Lung (tissue), 12 donors: ENCODE results near the gene SUPT3H. TPM values are rescaled to one million over a fixed set of nuclear protein-coding genes. Genes with fewer than 3 reads are reported as not detected.

Experiments
- ATAC-seq: fragments of 200-7000 bp; cut with Tn5 transposase; one replicate; pipeline ENCODE4 v1.9.1; 2020; ENCODE audit warnings: moderate number of reproducible peaks; ENCODE audit not compliant: insufficient read depth, low FRiP score
- DNase-seq, 3 donors: peaks; one replicate each; pipeline ENCODE4 v3.0.0-alpha.2; 2013 to 2017
- H3K27ac ChIP-seq, 2 donors: one replicate each; pipeline ENCODE4 v1.5.1; 2013; ENCODE audit warnings: mild to moderate bottlenecking in 2 of 2, moderate library complexity in 2 of 2, control low read depth in 1 of 2, inconsistent platforms in 1 of 2, low read depth in 1 of 2, low read length in 1 of 2
- H3K27me3 ChIP-seq, 3 donors: one replicate each; pipeline ENCODE4 v1.5.1; 2013; ENCODE audit warnings: low read length in 2 of 3; ENCODE audit not compliant: control insufficient read depth in 3 of 3, insufficient read depth in 3 of 3
- H3K36me3 ChIP-seq, 4 donors: one replicate each; pipeline ENCODE4 v1.5.1; 2013; ENCODE audit warnings: low read length in 4 of 4, mild to moderate bottlenecking in 1 of 4, moderate library complexity in 1 of 4; ENCODE audit not compliant: control insufficient read depth in 4 of 4, insufficient read depth in 4 of 4
- H3K4me1 ChIP-seq, 5 donors: one replicate each; pipeline ENCODE4 v1.5.1; 2013; ENCODE audit warnings: low read length in 5 of 5, mild to moderate bottlenecking in 2 of 5, moderate library complexity in 1 of 5; ENCODE audit not compliant: control insufficient read depth in 5 of 5, insufficient read depth in 5 of 5
- H3K4me3 ChIP-seq: one replicate; pipeline ENCODE4 v1.5.1; 2013; ENCODE audit warnings: mild to moderate bottlenecking, control low read depth, moderate library complexity
- H3K9ac ChIP-seq, 2 donors: one replicate each; pipeline ENCODE4 v1.5.1; 2013; ENCODE audit warnings: low read length in 2 of 2, control low read depth in 1 of 2; ENCODE audit not compliant: insufficient read depth in 1 of 2
- H3K9me3 ChIP-seq, 4 donors: one replicate each; pipeline ENCODE4 v1.5.1; 2013; ENCODE audit warnings: low read length in 3 of 4, mild to moderate bottlenecking in 1 of 4, moderate library complexity in 1 of 4; ENCODE audit not compliant: control insufficient read depth in 4 of 4, insufficient read depth in 3 of 4
- CTCF ChIP-seq: IDR thresholded peaks from 2 replicates; pipeline ENCODE4 v1.5.1; 2012; ENCODE audit warnings: mild to moderate bottlenecking; ENCODE audit errors: control extremely low read depth, extremely low read depth
- WGBS, 2 donors: extraction: QIAGEN DNeasy Blood & Tissue Kit; methylation state at CpG; one replicate each; pipeline ENCODE4 v1.1.7; 2013; 5-methylcytosine and 5-hydroxymethylcytosine counted together
- polyA plus RNA-seq, 2 donors: library from polyadenylated mRNA; stranded (reverse); fragments of 200-250 nt; gene quantifications; one replicate each; pipeline ENCODE4 v1.2.1, GENCODE V29; 2013
- total RNA-seq, 2 donors: library from RNA; depleted of rRNA in 1 of 2; stranded (reverse); fragments of >200 nt in 1 of 2; gene quantifications; one replicate each; pipeline ENCODE4 v1.2.1, GENCODE V29; 2014 to 2021
- donor health status: control.
- donor health status: control.
- donor health status: Bipolar disorder and iron deficiency.
- donor health status: healthy.
- donor health status: DM: yes; HTN: yes; CAD: no.

The SUPT3H gene
- total and polyA plus RNA-seq, 4 donors: 5.2 to 17.4 (median 8.2) TPM

- Histone ChIP-seq H3K4me1 (peaks cover 0 to 16% (median 1%) of the 10 kb centered on the region in 5 donors), H3K4me3 (no peak overlapping the region), H3K9me3 (no peaks in the 10 kb centered on the region), H3K36me3 (no peaks in the 10 kb centered on the region), H3K27ac (no peak overlapping the region), H3K27me3 (no peaks in the 10 kb centered on the region), H3K9ac (no peak overlapping the region)
- ATAC-seq (no peak), DNase-seq (no peak)
- no peak for TF ChIP-seq CTCF
- 91 to 100% methylated on average over 1 of the region's 1 CpG for WGBS, 2 donors
Observed at GRCh38 chr6:44851176-44851575, 526.6 kb downstream of the SUPT3H start.

GRCh38 chr6:44850312-44850711 lies 527.4 kb downstream of the SUPT3H start:
- ATAC-seq (no peak), DNase-seq (no peak)
- Histone ChIP-seq H3K36me3 (no peaks in the 10 kb centered on the region), H3K27me3 (no peaks in the 10 kb centered on the region), H3K4me3 (no peak overlapping the region), H3K4me1 (peaks cover 0 to 7% (median 0%) of the 10 kb centered on the region in 5 donors), H3K9ac (no peak overlapping the region), H3K27ac (no peak overlapping the region), H3K9me3 (no peaks in the 10 kb centered on the region)
- no peak for TF ChIP-seq CTCF

GRCh38 chr6:44849806-44850205 lies 527.9 kb downstream of the SUPT3H start:
- TF ChIP-seq CTCF: no peak
- Histone ChIP-seq H3K27me3 (no peaks in the 10 kb centered on the region), H3K9ac (no peak overlapping the region), H3K9me3 (no peaks in the 10 kb centered on the region), H3K36me3 (no peaks in the 10 kb centered on the region), H3K27ac (no peak overlapping the region), H3K4me3 (no peak overlapping the region), H3K4me1 (peaks cover 0 to 2% (median 0%) of the 10 kb centered on the region in 5 donors)
- WGBS, 2 donors: 98 to 100% methylated on average over 1 of the region's 1 CpG
- ATAC-seq: no peak
- peak in 1 of 3 donors; percentile 33 for DNase-seq

- Histone ChIP-seq H3K36me3 (no peaks in the 10 kb centered on the region), H3K27ac (no peak overlapping the region), H3K4me1 (no peaks in the 10 kb centered on the region), H3K9me3 (no peaks in the 10 kb centered on the region), H3K4me3 (no peak overlapping the region), H3K9ac (no peak overlapping the region), H3K27me3 (no peaks in the 10 kb centered on the region)
- ATAC-seq: no peak
- 64 to 66% methylated on average over 3 of the region's 3 CpGs for WGBS, 2 donors
- no peak for DNase-seq
- no peak for TF ChIP-seq CTCF
Observed at GRCh38 chr6:44843734-44844133, 534.0 kb downstream of the SUPT3H start.
